H9 (cell line): ENCODE data around the gene FXYD4. TPM values are rescaled to one million over a fixed set of nuclear protein-coding genes. Genes with fewer than 3 reads are reported as not detected.

Experiments used
- DNase-seq: peaks from one replicate; pipeline ENCODE4 v3.0.0-alpha.2; 2017
- H2AFZ ChIP-seq: one replicate; pipeline ENCODE4 v1.6.1; 2013; ENCODE audit warnings: mild to moderate bottlenecking, low read length, control low read depth, moderate library complexity
- H2AK5ac ChIP-seq: 2 replicates; pipeline ENCODE4 v1.6.1; 2013; ENCODE audit warnings: low read length, control low read depth, mixed read lengths; ENCODE audit not compliant: insufficient read length
- H2BK120ac ChIP-seq: one replicate; pipeline ENCODE4 v1.6.1; 2013; ENCODE audit warnings: low read depth, mild to moderate bottlenecking, low read length, control low read depth, inconsistent platforms; ENCODE audit not compliant: poor library complexity, severe bottlenecking
- H2BK12ac ChIP-seq: 2 replicates; pipeline ENCODE4 v1.6.1; 2013; ENCODE audit warnings: low read length, control low read depth, mixed read lengths, low read depth; ENCODE audit not compliant: insufficient read length
- H2BK15ac ChIP-seq: 2 replicates; pipeline ENCODE4 v1.6.1; 2013; ENCODE audit warnings: low read depth, low read length, control low read depth
- H2BK20ac ChIP-seq: one replicate; pipeline ENCODE4 v1.6.1; 2013; ENCODE audit warnings: low read depth, mild to moderate bottlenecking, low read length, control low read depth, inconsistent platforms; ENCODE audit not compliant: poor library complexity, severe bottlenecking
- H2BK5ac ChIP-seq: 2 replicates; pipeline ENCODE4 v1.6.1; 2013; ENCODE audit warnings: low read length, control low read depth, mixed read lengths; ENCODE audit not compliant: insufficient read length
- H3K14ac ChIP-seq: 2 replicates; pipeline ENCODE4 v1.6.1; 2013; ENCODE audit warnings: low read length, control low read depth; ENCODE audit not compliant: insufficient read depth
- H3K18ac ChIP-seq: 2 replicates; pipeline ENCODE4 v1.6.1; 2013; ENCODE audit warnings: low read depth, mild to moderate bottlenecking, mixed read lengths, low read length, control low read depth; ENCODE audit not compliant: insufficient read length
- H3K23ac ChIP-seq: 2 replicates; pipeline ENCODE4 v1.6.1; 2013; ENCODE audit warnings: low read length, control low read depth, mixed read lengths, low read depth; ENCODE audit not compliant: insufficient read length
- H3K23me2 ChIP-seq: 2 replicates; pipeline ENCODE4 v1.6.1; 2013; ENCODE audit warnings: low read depth, mild to moderate bottlenecking, mixed read lengths, low read length, control low read depth; ENCODE audit not compliant: insufficient read length, poor library complexity, severe bottlenecking
- H3K27ac ChIP-seq: 2 replicates; pipeline ENCODE4 v1.5.1; 2013; ENCODE audit warnings: low read length, control low read depth, mixed read lengths, low read depth; ENCODE audit not compliant: insufficient read length
- H3K27me3 ChIP-seq: 2 replicates; pipeline ENCODE4 v1.6.1; 2013; ENCODE audit warnings: low read length, control low read depth, inconsistent platforms; ENCODE audit not compliant: insufficient read depth
- H3K4ac ChIP-seq: 2 replicates; pipeline ENCODE4 v1.6.1; 2013; ENCODE audit warnings: low read depth, mild to moderate bottlenecking, control low read depth, inconsistent platforms, low read length, moderate library complexity
- H3K4me1 ChIP-seq: 2 replicates; pipeline ENCODE4 v1.6.1; 2013; ENCODE audit warnings: low read length, control low read depth, inconsistent platforms; ENCODE audit not compliant: insufficient read depth
- H3K4me2 ChIP-seq: 2 replicates; pipeline ENCODE4 v1.6.1; 2013; ENCODE audit warnings: low read length, control low read depth, mixed read lengths; ENCODE audit not compliant: insufficient read length, insufficient read depth
- H3K56ac ChIP-seq: 2 replicates; pipeline ENCODE4 v1.6.1; 2013; ENCODE audit warnings: low read depth, mild to moderate bottlenecking, mixed read lengths, low read length, control low read depth; ENCODE audit not compliant: insufficient read length
- H3K79me1 ChIP-seq: 2 replicates; pipeline ENCODE4 v1.6.1; 2013; ENCODE audit warnings: low read depth, mild to moderate bottlenecking, moderate library complexity, low read length, control low read depth, inconsistent platforms; ENCODE audit not compliant: insufficient read depth, poor library complexity, severe bottlenecking
- H3K79me2 ChIP-seq: 2 replicates; pipeline ENCODE4 v1.6.1; 2013; ENCODE audit warnings: low read length, control low read depth, inconsistent platforms; ENCODE audit not compliant: insufficient read depth
- H3K9ac ChIP-seq: 2 replicates; pipeline ENCODE4 v1.6.1; 2013; ENCODE audit warnings: low read length, control low read depth, mixed read lengths; ENCODE audit not compliant: insufficient read length; ENCODE audit errors: extremely low read depth
- H3K9me3 ChIP-seq: one replicate; pipeline ENCODE4 v1.6.1; 2013; ENCODE audit warnings: low read depth, low read length, inconsistent platforms; ENCODE audit not compliant: control insufficient read depth
- H3T11ph ChIP-seq: one replicate; pipeline ENCODE4 v1.6.1; 2013; ENCODE audit warnings: mild to moderate bottlenecking, low read length, control low read depth, inconsistent platforms
- H4K20me1 ChIP-seq: one replicate; pipeline ENCODE4 v1.6.1; 2013; ENCODE audit not compliant: control insufficient read depth, insufficient read length, insufficient read depth
- H4K5ac ChIP-seq: 2 replicates; pipeline ENCODE4 v1.6.1; 2013; ENCODE audit warnings: low read depth, mild to moderate bottlenecking, mixed read lengths, low read length, control low read depth; ENCODE audit not compliant: insufficient read length
- H4K8ac ChIP-seq: replicated peaks from 2 replicates; pipeline ENCODE4 v1.6.1; 2013; ENCODE audit warnings: low read length, control low read depth, mixed read lengths, low read depth; ENCODE audit not compliant: insufficient read length
- H4K91ac ChIP-seq: 2 replicates; pipeline ENCODE4 v1.6.1; 2013; ENCODE audit warnings: low read depth, mild to moderate bottlenecking, moderate library complexity, mixed read lengths, low read length, control low read depth; ENCODE audit not compliant: insufficient read length
- H3K27ac Mint-ChIP-seq, 3 experiments: 2 replicates in 2 of 3; 3 replicates in 1 of 3; pipeline ENCODE4 v1.8.0; 2020 to 2021; ENCODE audit warnings: mixed read lengths in 3 of 3, mild to moderate bottlenecking in 1 of 3, moderate library complexity in 1 of 3
- H3K27me3 Mint-ChIP-seq: 2 replicates; pipeline ENCODE4 v1.8.0; 2021; ENCODE audit warnings: low read depth, mild to moderate bottlenecking, moderate library complexity, mixed read lengths
- H3K36me3 Mint-ChIP-seq, 3 experiments: 2 replicates in 2 of 3; 3 replicates in 1 of 3; pipeline ENCODE4 v1.8.0; 2020 to 2021; ENCODE audit warnings: low read depth in 3 of 3, mixed read lengths in 3 of 3; ENCODE audit not compliant: insufficient read depth in 1 of 3
- H3K4me1 Mint-ChIP-seq, 2 experiments: 2 replicates each; pipeline ENCODE4 v1.8.0; 2020; ENCODE audit warnings: mixed read lengths in 2 of 2
- H3K4me3 Mint-ChIP-seq, 2 experiments: 2 replicates in 1 of 2; 3 replicates in 1 of 2; pipeline ENCODE4 v1.8.0; 2020 to 2021; ENCODE audit warnings: mild to moderate bottlenecking in 2 of 2, mixed read lengths in 2 of 2, moderate library complexity in 1 of 2
- H3K9me3 Mint-ChIP-seq, 2 experiments: 2 replicates in 1 of 2; 3 replicates in 1 of 2; pipeline ENCODE4 v1.8.0; 2020; ENCODE audit warnings: mild to moderate bottlenecking in 2 of 2, mixed read lengths in 2 of 2, moderate library complexity in 1 of 2
- CTCF ChIP-seq: fragments of 200-600 bp; sonication (generic); conservative IDR thresholded peaks from 3 replicates; pipeline ENCODE4 v1.8.0; 2021; ENCODE audit warnings: antibody characterized with exemption, mild to moderate bottlenecking
- WGBS: extraction: QIAGEN DNeasy Blood & Tissue Kit; methylation state at CpG from one replicate; pipeline ENCODE4 v1.1.7; 2013; ENCODE audit warnings: missing lambda C conversion rate, low lambda C conversion rate, mixed read lengths; ENCODE audit not compliant: insufficient read length; ENCODE audit errors: extremely low coverage; 5-methylcytosine and 5-hydroxymethylcytosine counted together
- total RNA-seq: library from RNA; stranded (reverse); gene quantifications from 2 replicates; pipeline ENCODE4 v1.2.1, GENCODE V29; 2021

FXYD4 gene
- total RNA-seq, 1 experiment from 2014 or later: not detected

GRCh38 chr10:43365001-43365400 lies 6.4 kb upstream of the FXYD4 start:
- no peak overlapping the region for H3K27ac ChIP-seq
- no peak overlapping the region for H2BK120ac ChIP-seq
- TF ChIP-seq CTCF: no peak
- no peak overlapping the region for H3T11ph ChIP-seq
- no peak overlapping the region for H3K4me3 Mint-ChIP-seq
- no peak overlapping the region for H4K91ac ChIP-seq
- H2BK5ac ChIP-seq: no peak overlapping the region
- H3K79me2 ChIP-seq: no peaks in the 10 kb centered on the region
- H4K20me1 ChIP-seq: no peaks in the 10 kb centered on the region
- H3K4me1 Mint-ChIP-seq: peaks cover 10 to 11% of the 10 kb centered on the region in 2 experiments
- peaks cover 7% of the 10 kb centered on the region for H3K27me3 Mint-ChIP-seq
- DNase-seq: no peak
- no peak overlapping the region for H3K4ac ChIP-seq
- H2AK5ac ChIP-seq: no peak overlapping the region
- H3K4me1 ChIP-seq: 0 out of 2 replicates have a peak, but pooled peaks cover 1% of the 10 kb centered on the region
- no peaks in the 10 kb centered on the region for H3K9me3 ChIP-seq
- H3K9me3 Mint-ChIP-seq: no peaks in the 10 kb centered on the region
- no peak overlapping the region for H4K5ac ChIP-seq
- H2AFZ ChIP-seq: no peak overlapping the region
- no CpG with 5 or more reads among the region's 3 CpGs for WGBS
- H3K18ac ChIP-seq: no peak overlapping the region
- no peak overlapping the region for H3K9ac ChIP-seq
- H3K14ac ChIP-seq: no peak overlapping the region
- no peak overlapping the region for H3K23ac ChIP-seq
- no peaks in the 10 kb centered on the region for H3K79me1 ChIP-seq
- H3K36me3 Mint-ChIP-seq: no peaks in the 10 kb centered on the region; a peak in 1 of 7 replicates
- H3K4me2 ChIP-seq: no peak overlapping the region
- H2BK15ac ChIP-seq: no peak overlapping the region
- no peak overlapping the region for H2BK20ac ChIP-seq
- no peak overlapping the region; a peak in 1 of 7 replicates for H3K27ac Mint-ChIP-seq
- no peak overlapping the region for H2BK12ac ChIP-seq
- no peaks in the 10 kb centered on the region; the same call in 1 of the 2 replicates for H3K27me3 ChIP-seq
- no peak overlapping the region for H4K8ac ChIP-seq
- peaks cover 8% of the 10 kb centered on the region for H3K23me2 ChIP-seq
- no peak overlapping the region for H3K56ac ChIP-seq
